HepG2 (cell line): Measurements from ENCODE around the gene TREM1. TPM values are rescaled to one million over a fixed set of nuclear protein-coding genes. Genes with fewer than 3 reads are reported as not detected.

Experiments used
- ATAC-seq: fragments of 200-7000 bp; cut with Tn5 transposase; 3 replicates; pipeline ENCODE4 v1.9.1; 2020; ENCODE audit warnings: mild to moderate bottlenecking, moderate library complexity
- BruUV-seq: library from RNA; stranded (reverse); fragments of 400-500 nt; replicated peaks from 2 replicates; lab custom pipeline; 2021; lab: Mats Ljungman, UMichigan
- CTCF ChIA-PET: fragments of 300-600 bp; formaldehyde crosslinking; extraction: SDS; loops from one replicate; lab custom pipeline; 2021; ENCODE audit warnings: low total read pairs, inconsistent platforms, low intra/inter-chr PET ratio; lab: Yijun Ruan, JAX
- POLR2A ChIA-PET: fragments of 350-600 bp; sonication (Branson Sonifier 250); formaldehyde crosslinking; loops from one replicate; lab custom pipeline; 2020; ENCODE audit warnings: antibody characterized with exemption, inconsistent platforms; lab: Yijun Ruan, JAX
- DNase-seq: peaks from one replicate; pipeline ENCODE4 v3.0.0-alpha.2; 2015; ENCODE audit warnings: low spot score
- FAIRE-seq: peaks from 3 replicates; lab custom pipeline; 2011; peaks lifted over from hg19 to GRCh38; lab: Jason Lieb, UNC
- H2AFZ ChIP-seq: one replicate; pipeline ENCODE4 v1.6.1; 2011; ENCODE audit warnings: low read length, inconsistent platforms
- H3K27ac ChIP-seq: fragments of 300-600 bp; 3 replicates; pipeline ENCODE4 v1.8.0; 2011; ENCODE audit warnings: mixed run types, mild to moderate bottlenecking, mixed read lengths, low read length, inconsistent platforms; ENCODE audit not compliant: insufficient read depth; ENCODE audit errors: extremely low read length
- H3K27me3 ChIP-seq, 2 experiments: fragments of 200-600 bp in 1 of 2; 2 replicates in 1 of 2; 3 replicates in 1 of 2; pipeline versions ENCODE4 v1.6.0 to v1.8.0; 2011; ENCODE audit warnings: low read length in 2 of 2, mild to moderate bottlenecking in 2 of 2, moderate library complexity in 2 of 2, inconsistent platforms in 1 of 2; ENCODE audit not compliant: insufficient read depth in 2 of 2, control insufficient read depth in 1 of 2
- H3K36me3 ChIP-seq, 2 experiments: fragments of 200-600 bp in 1 of 2; replicated peaks in 1 of 2; 2 replicates in 1 of 2; 3 replicates in 1 of 2; pipeline versions ENCODE4 v1.5.1 to v1.8.0; 2011; ENCODE audit warnings: low read length in 2 of 2, inconsistent platforms in 1 of 2; ENCODE audit not compliant: insufficient read depth in 2 of 2, control insufficient read depth in 1 of 2
- H3K4me1 ChIP-seq: 2 replicates; pipeline ENCODE4 v1.5.1; 2012; ENCODE audit warnings: low read length, inconsistent platforms; ENCODE audit not compliant: insufficient read depth
- H3K4me2 ChIP-seq: 2 replicates; pipeline ENCODE4 v1.6.0; 2011; ENCODE audit warnings: low read depth, low read length, inconsistent platforms
- H3K4me3 ChIP-seq, 3 experiments: fragments of 200-600 bp in 1 of 3; sonication (generic), shearing (Covaris generic) in 1 of 3; replicated peaks in 1 of 3; 2 replicates each; pipeline ENCODE4 v1.5.1; 2011 to 2016; ENCODE audit warnings: low read length in 3 of 3, inconsistent platforms in 2 of 3, low read depth in 2 of 3, mild to moderate bottlenecking in 2 of 3, control low read depth in 1 of 3, mixed read lengths in 1 of 3; ENCODE audit not compliant: insufficient read depth in 1 of 3
- H3K79me2 ChIP-seq: one replicate; pipeline ENCODE4 v1.6.1; 2011; ENCODE audit warnings: low read length, inconsistent platforms; ENCODE audit not compliant: insufficient read depth
- H3K9ac ChIP-seq: 2 replicates; pipeline ENCODE4 v1.6.0; 2011; ENCODE audit warnings: mild to moderate bottlenecking, low read depth, low read length, inconsistent platforms; ENCODE audit not compliant: insufficient read depth
- H3K9me3 ChIP-seq: 2 replicates; pipeline ENCODE4 v1.5.1; 2012; ENCODE audit warnings: mild to moderate bottlenecking, low read length
- H4K20me1 ChIP-seq: 2 replicates; pipeline ENCODE4 v1.6.0; 2011; ENCODE audit warnings: inconsistent platforms, mild to moderate bottlenecking, low read length, moderate library complexity; ENCODE audit not compliant: insufficient read depth
- ARNT2 ChIP-seq: sonication (generic); formaldehyde crosslinking; IDR thresholded peaks from 2 replicates; pipeline ENCODE4 v1.8.0; 2022; ENCODE audit warnings: mild to moderate bottlenecking, low read depth, missing genetic modification reagents, moderate library complexity
- CAMTA2 ChIP-seq: sonication (generic); formaldehyde crosslinking; IDR thresholded peaks from 2 replicates; pipeline ENCODE4 v1.4.0; 2020; ENCODE audit warnings: mild to moderate bottlenecking, missing genetic modification reagents, borderline replicate concordance
- ZBTB7A ChIP-seq: sonication (generic); formaldehyde crosslinking; IDR thresholded peaks from 2 replicates; pipeline ENCODE4 v1.8.0; 2022; ENCODE audit warnings: mild to moderate bottlenecking, missing genetic modification reagents
- ZNF207 ChIP-seq: fragments of 450-650 bp; IDR thresholded peaks from 2 replicates; pipeline ENCODE4 v1.6.1; 2016; ENCODE audit warnings: antibody characterized with exemption, borderline replicate concordance
- ZNF430 ChIP-seq: sonication (generic); formaldehyde crosslinking; IDR thresholded peaks from 2 replicates; pipeline ENCODE4 v1.9.0; 2021; ENCODE audit warnings: mild to moderate bottlenecking, missing genetic modification reagents
- ZNF816 ChIP-seq: sonication (generic); formaldehyde crosslinking; IDR thresholded peaks from 2 replicates; pipeline ENCODE4 v1.8.0; 2022; ENCODE audit warnings: missing genetic modification reagents, mild to moderate bottlenecking, borderline replicate concordance
- whole genome bisulfite sequencing: methylation state at CpG from one replicate; pipeline ENCODE4 v1.1.6; 2017; ENCODE audit warnings: low lambda C conversion rate; 5-methylcytosine and 5-hydroxymethylcytosine counted together
- in situ Hi-C: cut with HindIII; loops from 2 replicates; pipeline ENCODE4 v1.10.0; 2017; ENCODE audit warnings: low pct_unique_long_range_greater_than_20kb; ENCODE audit not compliant: extremely low pct_ligation_motif_present
- intact Hi-C: fragments of 100-400 bp; cut with micrococcal nuclease; formaldehyde crosslinking; loops from one replicate; pipeline ENCODE4 v1.10.0; 2022; ENCODE audit not compliant: unreplicated experiment
- polyA plus RNA-seq, 8 experiments: library from polyadenylated mRNA; depleted of rRNA in 3 of 8; stranded (reverse) in 7 of 8; unstranded in 1 of 8; fragments of >200 nt; fragmentation: Illumina TruSeq in 4 of 8; extraction: Trizol in 4 of 8; gene quantifications; 2 replicates each; pipeline versions ENCODE4 v1.2.1 to v1.2.3, GENCODE V29; 2011 to 2016; ENCODE audit warnings: low read depth in 4 of 8, missing spikeins in 1 of 8, mixed read lengths in 1 of 8; ENCODE audit not compliant: insufficient read depth in 1 of 8
- total RNA-seq, 5 experiments: library from RNA; depleted of rRNA; stranded (reverse); fragments of >200 nt; fragmentation: Illumina TruSeq; extraction: Trizol; gene quantifications; 2 replicates each; pipeline ENCODE4 v1.2.3, GENCODE V29; 2016; ENCODE audit warnings: low read depth in 1 of 5
- TF ChIP-seq, protein P1 (sequence below): IDR thresholded peaks from 2 replicates; pipeline ENCODE4 v1.6.1; 2012; ENCODE audit warnings: low read length, improper control_type of control experiment
- TF ChIP-seq, protein P2 (sequence below): sonication (generic); formaldehyde crosslinking; IDR thresholded peaks from 2 replicates; pipeline ENCODE4 v1.5.0; 2020; ENCODE audit warnings: mild to moderate bottlenecking, missing genetic modification reagents, borderline replicate concordance
- TF ChIP-seq, protein P3 (sequence below): sonication (generic); formaldehyde crosslinking; IDR thresholded peaks from 2 replicates; pipeline ENCODE4 v1.5.1; 2020; ENCODE audit warnings: missing genetic modification reagents, mild to moderate bottlenecking, borderline replicate concordance

Gene TREM1
- total and polyA plus RNA-seq, 2 of the 13 experiments (the other 11 are each of a cell fraction or from before 2014, with no cell fraction given): 0.49 TPM; not detected in 1

DNA sequence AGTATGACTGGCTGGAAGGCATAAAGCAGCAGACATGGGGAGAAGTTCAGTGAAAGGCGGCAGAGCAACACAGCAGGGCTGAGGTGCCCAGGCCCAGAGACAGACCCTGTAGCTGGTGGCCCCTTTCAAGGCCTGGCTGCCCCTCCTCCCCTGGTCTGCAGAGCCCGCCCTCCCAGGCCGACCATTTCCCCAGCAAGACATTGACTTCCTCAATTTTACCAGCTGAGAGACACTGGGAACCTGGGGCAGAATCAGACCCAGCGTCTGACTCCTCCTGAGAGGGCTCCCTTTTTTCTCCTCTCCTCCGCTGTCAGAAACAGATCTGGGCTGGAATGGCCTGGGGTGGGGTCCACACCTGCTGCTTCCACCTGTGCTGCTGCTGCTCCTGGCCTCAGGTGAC is 58.4 kb downstream of the TREM1 start, which contains the start of gene TREML4:
TREML4 (plus strand) TSS at position 254 of the 400 bp plus-strand sequence; CDS start at position 333, 79 bp downstream.
- Histone ChIP-seq H3K4me1 (no peaks in the 10 kb centered on the region), H4K20me1 (no peaks in the 10 kb centered on the region), H3K36me3 (no peaks in the 10 kb centered on the region), H3K27ac (no peak within 1 kb of the TSS), H3K9me3 (no peaks in the 10 kb centered on the region), H3K4me2 (no peak within 1 kb of the TSS), H3K4me3 (no peak within 1 kb of the TSS), H3K27me3 (peaks cover 0 to 20% of the 10 kb centered on the region in 2 experiments; a peak in 2 of 5 replicates), H3K9ac (no peak within 1 kb of the TSS), H2AFZ (no peak within 1 kb of the TSS), H3K79me2 (no peaks in the 10 kb centered on the region)
- DNase-seq: no peak
- no TSS peak for BruUV-seq
- ATAC-seq: no peak
- in situ Hi-C loops (no loop called here), intact Hi-C loops (no loop called here)
- CTCF ChIA-PET: no interaction called here
- TF ChIP-seq CAMTA2: no peak
- no peak for TF ChIP-seq ZNF207
- TF ChIP-seq, protein P1, sequence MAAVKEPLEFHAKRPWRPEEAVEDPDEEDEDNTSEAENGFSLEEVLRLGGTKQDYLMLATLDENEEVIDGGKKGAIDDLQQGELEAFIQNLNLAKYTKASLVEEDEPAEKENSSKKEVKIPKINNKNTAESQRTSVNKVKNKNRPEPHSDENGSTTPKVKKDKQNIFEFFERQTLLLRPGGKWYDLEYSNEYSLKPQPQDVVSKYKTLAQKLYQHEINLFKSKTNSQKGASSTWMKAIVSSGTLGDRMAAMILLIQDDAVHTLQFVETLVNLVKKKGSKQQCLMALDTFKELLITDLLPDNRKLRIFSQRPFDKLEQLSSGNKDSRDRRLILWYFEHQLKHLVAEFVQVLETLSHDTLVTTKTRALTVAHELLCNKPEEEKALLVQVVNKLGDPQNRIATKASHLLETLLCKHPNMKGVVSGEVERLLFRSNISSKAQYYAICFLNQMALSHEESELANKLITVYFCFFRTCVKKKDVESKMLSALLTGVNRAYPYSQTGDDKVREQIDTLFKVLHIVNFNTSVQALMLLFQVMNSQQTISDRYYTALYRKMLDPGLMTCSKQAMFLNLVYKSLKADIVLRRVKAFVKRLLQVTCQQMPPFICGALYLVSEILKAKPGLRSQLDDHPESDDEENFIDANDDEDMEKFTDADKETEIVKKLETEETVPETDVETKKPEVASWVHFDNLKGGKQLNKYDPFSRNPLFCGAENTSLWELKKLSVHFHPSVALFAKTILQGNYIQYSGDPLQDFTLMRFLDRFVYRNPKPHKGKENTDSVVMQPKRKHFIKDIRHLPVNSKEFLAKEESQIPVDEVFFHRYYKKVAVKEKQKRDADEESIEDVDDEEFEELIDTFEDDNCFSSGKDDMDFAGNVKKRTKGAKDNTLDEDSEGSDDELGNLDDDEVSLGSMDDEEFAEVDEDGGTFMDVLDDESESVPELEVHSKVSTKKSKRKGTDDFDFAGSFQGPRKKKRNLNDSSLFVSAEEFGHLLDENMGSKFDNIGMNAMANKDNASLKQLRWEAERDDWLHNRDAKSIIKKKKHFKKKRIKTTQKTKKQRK: no peak
- TF ChIP-seq, protein P2, sequence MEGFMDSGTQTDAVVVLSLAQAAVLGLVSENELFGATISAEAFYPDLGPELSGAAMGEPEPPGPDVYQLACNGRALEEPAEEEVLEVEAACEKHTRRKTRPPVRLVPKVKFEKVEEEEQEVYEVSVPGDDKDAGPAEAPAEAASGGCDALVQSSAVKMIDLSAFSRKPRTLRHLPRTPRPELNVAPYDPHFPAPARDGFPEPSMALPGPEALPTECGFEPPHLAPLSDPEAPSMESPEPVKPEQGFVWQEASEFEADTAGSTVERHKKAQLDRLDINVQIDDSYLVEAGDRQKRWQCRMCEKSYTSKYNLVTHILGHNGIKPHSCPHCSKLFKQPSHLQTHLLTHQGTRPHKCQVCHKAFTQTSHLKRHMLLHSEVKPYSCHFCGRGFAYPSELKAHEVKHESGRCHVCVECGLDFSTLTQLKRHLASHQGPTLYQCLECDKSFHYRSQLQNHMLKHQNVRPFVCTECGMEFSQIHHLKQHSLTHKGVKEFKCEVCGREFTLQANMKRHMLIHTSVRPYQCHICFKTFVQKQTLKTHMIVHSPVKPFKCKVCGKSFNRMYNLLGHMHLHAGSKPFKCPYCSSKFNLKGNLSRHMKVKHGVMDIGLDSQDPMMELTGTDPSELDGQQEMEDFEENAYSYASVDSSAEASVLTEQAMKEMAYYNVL (CRISPR knock-in tag): no peak
- no peak for TF ChIP-seq ZNF430 (CRISPR knock-in tag)
- TF ChIP-seq, protein P3, sequence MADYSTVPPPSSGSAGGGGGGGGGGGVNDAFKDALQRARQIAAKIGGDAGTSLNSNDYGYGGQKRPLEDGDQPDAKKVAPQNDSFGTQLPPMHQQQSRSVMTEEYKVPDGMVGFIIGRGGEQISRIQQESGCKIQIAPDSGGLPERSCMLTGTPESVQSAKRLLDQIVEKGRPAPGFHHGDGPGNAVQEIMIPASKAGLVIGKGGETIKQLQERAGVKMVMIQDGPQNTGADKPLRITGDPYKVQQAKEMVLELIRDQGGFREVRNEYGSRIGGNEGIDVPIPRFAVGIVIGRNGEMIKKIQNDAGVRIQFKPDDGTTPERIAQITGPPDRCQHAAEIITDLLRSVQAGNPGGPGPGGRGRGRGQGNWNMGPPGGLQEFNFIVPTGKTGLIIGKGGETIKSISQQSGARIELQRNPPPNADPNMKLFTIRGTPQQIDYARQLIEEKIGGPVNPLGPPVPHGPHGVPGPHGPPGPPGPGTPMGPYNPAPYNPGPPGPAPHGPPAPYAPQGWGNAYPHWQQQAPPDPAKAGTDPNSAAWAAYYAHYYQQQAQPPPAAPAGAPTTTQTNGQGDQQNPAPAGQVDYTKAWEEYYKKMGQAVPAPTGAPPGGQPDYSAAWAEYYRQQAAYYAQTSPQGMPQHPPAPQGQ: no peak
- no peak for TF ChIP-seq ARNT2 (CRISPR knock-in tag)
- no peak for TF ChIP-seq ZBTB7A (CRISPR knock-in tag)
- no peak for TF ChIP-seq ZNF816
- WGBS: 2% methylated on average over 5 of the region's 5 CpGs
- POLR2A ChIA-PET: no interaction called here
- no peak for FAIRE-seq
